SK-N-MC (cell line): Measurements from ENCODE around the gene MXD1.

Experiments
- DNase-seq: peaks from one replicate; pipeline ENCODE4 v3.0.0-alpha.2; 2011; ENCODE audit warnings: low read depth, low spot score
- H3K27ac ChIP-seq: fragments of 200-600 bp; sonication (generic); 2 replicates; pipeline ENCODE4 v1.5.1; 2016; ENCODE audit warnings: mixed run types
- H3K36me3 ChIP-seq: fragments of 200-600 bp; sonication (generic); 2 replicates; pipeline ENCODE4 v1.6.1; 2017; ENCODE audit warnings: antibody characterized with exemption, low read length, mixed read lengths; ENCODE audit not compliant: insufficient read depth
- H3K4me3 ChIP-seq: fragments of 200-600 bp; sonication (generic); 2 replicates; pipeline ENCODE4 v1.5.1; 2016
- H3K9ac ChIP-seq: fragments of 200-600 bp; sonication (generic); 2 replicates; pipeline ENCODE4 v1.8.0; 2017; ENCODE audit warnings: mixed run types, mixed read lengths; ENCODE audit not compliant: insufficient read length
- H3K9me3 ChIP-seq: fragments of 200-600 bp; sonication (generic); 2 replicates; pipeline ENCODE4 v1.6.1; 2017; ENCODE audit warnings: low read depth, mild to moderate bottlenecking, antibody characterized with exemption, low read length, moderate library complexity, mixed read lengths
- EZH2 ChIP-seq: fragments of 200-600 bp; sonication (generic); IDR thresholded peaks from one replicate; pipeline ENCODE4 v1.6.1; 2017; ENCODE audit warnings: antibody characterized with exemption
- FOXP2 ChIP-seq: optimal IDR thresholded peaks from 2 replicates; pipeline ENCODE3; 2011; ENCODE audit warnings: mild to moderate bottlenecking, moderate library complexity; ENCODE audit not compliant: insufficient read depth; ENCODE audit errors: extremely low read length, control extremely low read depth
- POLR2AphosphoS5 ChIP-seq: IDR thresholded peaks from 2 replicates; pipeline ENCODE4 v1.6.1; 2012; ENCODE audit warnings: mild to moderate bottlenecking, low read depth, low read length, borderline replicate concordance

Gene MXD1

GRCh38 chr2:69962986-69963730 is 48.2 kb downstream of the MXD1 start:
- Histone ChIP-seq H3K9ac (no peak overlapping the region), H3K36me3 (no peaks in the 10 kb centered on the region), H3K4me3 (no peak overlapping the region), H3K9me3 (no peaks in the 10 kb centered on the region), H3K27ac (no peak overlapping the region)
- DNase-seq: no peak
- TF ChIP-seq EZH2 (no peak), POLR2AphosphoS5 (no peak), FOXP2 (no peak)

DNA sequence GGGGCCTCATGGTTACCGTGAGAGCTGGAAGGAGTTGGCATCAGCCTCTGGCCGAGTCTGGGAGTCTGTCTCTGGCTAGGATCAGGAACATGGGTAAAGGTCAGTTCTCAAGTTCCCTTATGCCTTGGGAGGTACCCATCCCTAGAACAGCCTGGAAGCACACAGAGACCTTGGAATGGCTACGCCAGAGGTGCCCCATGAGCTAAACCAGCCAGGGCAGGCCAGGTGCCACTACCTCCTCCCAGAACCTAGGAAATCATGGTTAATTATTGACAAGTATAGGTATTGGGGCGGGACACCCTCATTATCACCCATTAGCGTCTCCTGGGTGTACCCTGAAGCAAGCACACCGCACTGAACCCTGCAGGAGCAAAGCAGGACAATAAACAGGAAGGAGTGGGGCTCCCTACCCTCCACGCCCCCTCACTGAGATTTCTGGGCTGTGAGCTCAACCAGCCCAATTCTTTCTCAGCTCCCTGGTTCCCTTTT is 49.5 kb downstream of the MXD1 start:
- Histone ChIP-seq H3K9ac (no peak overlapping the region), H3K27ac (no peak overlapping the region), H3K9me3 (no peaks in the 10 kb centered on the region), H3K4me3 (no peak overlapping the region), H3K36me3 (no peaks in the 10 kb centered on the region)
- TF ChIP-seq EZH2: no peak
- DNase-seq: no peak

DNA sequence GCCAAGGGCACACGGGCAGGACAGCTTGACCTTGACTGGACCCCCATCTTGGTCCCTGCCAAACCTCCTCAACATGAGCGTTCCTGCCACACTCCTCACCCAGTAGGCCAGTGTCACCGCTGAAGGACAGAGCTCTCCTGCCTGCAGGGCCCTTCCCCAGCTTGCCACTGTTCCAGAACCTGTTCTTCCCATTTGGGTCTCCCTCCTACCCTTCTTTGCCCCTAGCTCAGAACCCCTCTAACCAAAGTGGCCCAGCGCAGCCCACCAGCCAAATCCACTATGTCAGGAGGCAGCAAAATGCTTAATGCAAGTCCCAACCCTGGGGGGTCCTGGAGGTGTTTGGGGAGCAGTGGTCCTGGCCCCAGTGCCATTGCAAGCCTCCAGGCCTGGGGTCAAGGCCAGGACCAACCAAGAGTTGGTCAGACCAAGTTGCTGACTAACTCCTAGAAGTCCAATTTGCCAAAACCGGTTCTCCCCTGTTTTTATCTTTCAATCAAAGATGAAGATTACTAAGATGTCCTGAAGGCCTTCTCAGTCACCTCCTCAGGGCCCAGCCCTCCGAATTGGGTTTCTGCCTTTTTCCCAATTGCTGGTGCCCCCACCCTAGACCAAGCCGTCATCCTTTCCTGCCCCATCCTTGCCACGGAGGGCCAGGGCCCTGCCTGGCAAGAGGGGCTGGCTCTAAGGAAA is 51.0 kb downstream of the MXD1 start:
- Histone ChIP-seq H3K27ac (no peak overlapping the region), H3K9me3 (no peaks in the 10 kb centered on the region), H3K4me3 (no peak overlapping the region), H3K36me3 (no peaks in the 10 kb centered on the region), H3K9ac (no peak overlapping the region)
- TF ChIP-seq EZH2 (no peak), POLR2AphosphoS5 (no peak), FOXP2 (no peak)
- DNase-seq: no peak

- no peak for DNase-seq
- Histone ChIP-seq H3K27ac (no peak overlapping the region), H3K36me3 (no peaks in the 10 kb centered on the region), H3K9me3 (no peaks in the 10 kb centered on the region), H3K9ac (no peak overlapping the region), H3K4me3 (no peak overlapping the region)
- TF ChIP-seq FOXP2 (no peak), EZH2 (no peak), POLR2AphosphoS5 (no peak)
These were observed 51.6 kb downstream of the MXD1 start for GRCh38 chr2:69966496-69966895.

DNA sequence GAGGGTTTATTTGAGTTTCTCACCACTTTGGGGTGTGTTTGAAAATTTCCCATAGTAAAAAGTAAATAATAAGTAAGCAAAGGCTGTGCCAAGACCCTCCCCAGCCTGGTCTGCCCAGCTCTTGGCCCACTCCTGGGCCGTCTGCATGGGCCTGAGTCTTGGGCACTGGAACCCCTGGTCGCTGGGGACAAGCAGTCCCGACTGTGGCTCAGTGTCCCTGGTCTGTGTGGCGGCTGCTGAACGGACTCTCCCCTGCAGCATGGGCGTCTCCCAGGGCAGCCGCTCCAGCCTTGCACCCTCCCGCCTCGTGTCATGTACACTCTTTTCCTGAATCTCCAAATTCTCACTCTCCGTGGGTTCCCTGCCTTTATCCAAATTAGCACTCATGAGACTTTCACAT is 53.7 kb downstream of the MXD1 start:
- Histone ChIP-seq H3K9ac (no peak overlapping the region), H3K36me3 (no peaks in the 10 kb centered on the region), H3K4me3 (no peak overlapping the region), H3K27ac (no peak overlapping the region), H3K9me3 (no peaks in the 10 kb centered on the region)
- TF ChIP-seq FOXP2: no peak
- no peak for TF ChIP-seq EZH2
- TF ChIP-seq POLR2AphosphoS5: no peak
- DNase-seq: no peak

- Histone ChIP-seq H3K9me3 (no peaks in the 10 kb centered on the region), H3K9ac (no peak overlapping the region), H3K4me3 (no peak overlapping the region), H3K36me3 (no peaks in the 10 kb centered on the region), H3K27ac (no peak overlapping the region)
- no peak for DNase-seq
- TF ChIP-seq EZH2 (no peak), POLR2AphosphoS5 (no peak), FOXP2 (no peak)
These were observed 54.4 kb downstream of the MXD1 start for GRCh38 chr2:69969126-69969983.

- no peak for TF ChIP-seq EZH2
- TF ChIP-seq POLR2AphosphoS5: no peak
- TF ChIP-seq FOXP2: no peak
- H3K9ac ChIP-seq: no peak overlapping the region
- no peak for DNase-seq
- no peak overlapping the region for H3K27ac ChIP-seq
- H3K9me3 ChIP-seq: no peaks in the 10 kb centered on the region
- H3K4me3 ChIP-seq: no peak overlapping the region
- H3K36me3 ChIP-seq: no peaks in the 10 kb centered on the region
These were observed 55.1 kb downstream of the MXD1 start for GRCh38 chr2:69969991-69970390.

- no peak overlapping the region for H3K4me3 ChIP-seq
- no peak overlapping the region for H3K9ac ChIP-seq
- no peak for TF ChIP-seq POLR2AphosphoS5
- TF ChIP-seq EZH2: no peak
- no peaks in the 10 kb centered on the region for H3K36me3 ChIP-seq
- DNase-seq: no peak
- no peak overlapping the region for H3K27ac ChIP-seq
- H3K9me3 ChIP-seq: no peaks in the 10 kb centered on the region
These were observed 57.9 kb downstream of the MXD1 start for GRCh38 chr2:69972822-69973221.
